Measurements from ENCODE around the gene RPS3.

RPS3 gene

DNA sequence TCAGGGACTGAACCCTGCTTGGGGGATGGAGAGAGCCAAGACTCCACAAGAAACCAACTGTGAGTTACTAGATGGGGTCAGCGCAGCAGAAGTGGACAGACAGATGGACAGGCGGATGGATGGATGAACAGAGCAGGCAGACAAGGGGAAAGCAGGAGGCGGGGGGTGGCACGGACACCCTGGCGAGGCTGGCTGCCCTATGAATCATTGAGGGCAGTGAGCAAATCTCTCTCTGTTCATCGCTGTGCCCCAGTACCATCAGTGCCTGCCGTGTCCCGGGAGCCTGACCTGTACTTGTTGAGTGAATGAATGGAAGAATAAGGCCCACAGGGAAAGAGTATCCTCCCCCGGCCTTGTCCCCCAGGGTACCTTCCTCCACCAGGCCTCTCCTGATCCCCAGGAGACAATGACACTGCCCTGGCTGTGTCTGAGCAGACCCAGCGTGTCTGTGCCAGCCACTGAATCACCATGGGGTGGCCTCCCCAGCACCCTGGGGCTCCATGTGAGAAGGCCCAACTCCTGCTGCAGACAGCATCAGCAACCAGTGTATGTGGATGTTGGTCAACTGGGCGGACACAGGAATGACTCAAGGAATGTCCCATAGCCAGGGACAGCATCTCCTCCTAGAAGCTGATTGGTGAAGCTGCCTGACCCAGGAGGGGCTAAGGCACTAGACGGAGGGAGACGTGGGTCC, 38.8 kb downstream of the RPS3 start:
- H3K27me3 Mint-ChIP-seq: peaks cover 0 to 7% of the 10 kb centered on the region in 2 donors
- ATAC-seq (replicated peaks): no peak
- H3K27ac Mint-ChIP-seq: peak overlapping the region in 1 of 2 donors; percentile 79
- H3K36me3 Mint-ChIP-seq (ENCODE audit: insufficient read depth): peaks cover 15% of the 10 kb centered on the region
- no peak for DNase-seq
- H3K4me3 Mint-ChIP-seq: no peak overlapping the region
- no peaks in the 10 kb centered on the region for H3K4me1 Mint-ChIP-seq (ENCODE audit: low read depth in 2 of 2)
- no peaks in the 10 kb centered on the region for H3K9me3 Mint-ChIP-seq

DNA sequence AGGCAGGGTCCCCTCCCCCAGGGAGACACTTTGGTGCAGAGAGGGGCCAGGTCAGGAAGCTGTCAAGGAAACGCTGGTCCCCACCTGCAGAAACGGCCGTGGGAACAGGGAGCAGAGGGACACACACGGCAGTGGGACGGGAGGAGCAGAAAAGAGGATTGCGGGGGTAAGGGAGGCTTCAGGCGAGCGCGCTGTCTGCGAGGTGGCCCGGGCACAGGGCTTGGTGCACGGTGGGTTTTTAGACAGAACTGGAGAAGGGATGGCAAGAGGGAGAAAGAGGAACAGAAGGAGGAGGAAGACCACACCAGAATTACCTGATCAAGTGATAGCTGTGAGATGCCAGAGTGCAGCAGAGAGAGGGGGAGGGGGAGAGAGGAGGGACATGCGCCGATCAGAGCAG, 39.7 kb downstream of the RPS3 start:
- Mint-ChIP-seq H3K36me3 (ENCODE audit: insufficient read depth) (peaks cover 9% of the 10 kb centered on the region), H3K4me1 (ENCODE audit: low read depth in 2 of 2) (no peaks in the 10 kb centered on the region), H3K4me3 (no peak overlapping the region), H3K9me3 (no peaks in the 10 kb centered on the region), H3K27me3 (no peaks in the 10 kb centered on the region), H3K27ac (no peak overlapping the region)
- ATAC-seq (replicated peaks) (no peak), DNase-seq (no peak)

- Mint-ChIP-seq H3K27ac (no peak overlapping the region), H3K4me1 (ENCODE audit: low read depth in 2 of 2) (no peaks in the 10 kb centered on the region)
- no peak for ATAC-seq (replicated peaks)
Observed at GRCh38 chr11:75439495-75440120, 40.3 kb downstream of the RPS3 start.

DNA sequence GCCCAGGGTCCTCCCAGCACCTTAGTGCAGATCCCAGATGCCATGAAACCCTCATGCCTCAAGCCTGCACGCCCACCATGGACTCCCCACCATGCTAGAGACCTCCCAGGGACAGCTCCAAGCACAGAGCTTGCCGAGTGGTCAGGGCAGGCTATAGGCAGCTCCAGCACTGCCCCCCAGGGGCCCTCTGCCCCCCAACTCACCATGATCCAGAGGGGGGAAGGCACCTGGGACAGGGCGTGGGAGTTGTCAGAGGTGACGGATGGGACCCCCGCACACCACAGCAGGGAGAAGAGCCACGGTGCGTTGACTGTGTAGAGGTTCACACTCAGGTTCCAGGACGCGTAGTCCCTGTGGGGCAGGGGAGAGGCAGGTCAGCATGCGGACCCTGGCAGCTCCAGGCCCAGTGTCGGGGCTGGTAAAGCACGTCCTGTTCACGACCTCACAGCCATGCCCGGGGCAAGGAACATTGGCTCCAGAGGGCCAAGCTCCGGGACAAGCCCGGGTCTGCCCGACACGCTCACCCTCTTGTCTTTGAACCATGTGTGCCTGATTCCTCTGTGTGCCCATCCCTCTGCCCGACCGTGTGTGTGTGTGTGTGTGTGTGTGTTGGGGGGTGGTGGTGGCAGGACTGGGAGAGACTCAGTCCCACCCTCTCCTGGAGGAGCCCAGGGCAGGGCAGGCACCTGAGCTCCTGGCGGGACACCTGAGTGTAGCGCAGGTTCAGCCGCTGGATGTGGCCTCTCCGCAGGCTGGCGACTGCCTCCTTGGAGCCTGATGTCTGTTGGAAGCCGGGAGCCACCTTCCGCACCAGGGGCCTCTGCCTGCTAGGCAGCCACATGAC, 41.9 kb downstream of the RPS3 start:
- H3K4me1 Mint-ChIP-seq (ENCODE audit: low read depth in 2 of 2): peaks cover 0 to 4% of the 10 kb centered on the region in 2 donors
- no peak for ATAC-seq (replicated peaks)
- H3K4me3 Mint-ChIP-seq: no peak overlapping the region
- no peaks in the 10 kb centered on the region for H3K9me3 Mint-ChIP-seq
- no peak for DNase-seq
- no peak overlapping the region for H3K27ac Mint-ChIP-seq
- H3K36me3 Mint-ChIP-seq (ENCODE audit: insufficient read depth): peaks cover 7% of the 10 kb centered on the region
- H3K27me3 Mint-ChIP-seq: no peaks in the 10 kb centered on the region

More at GRCh38 chr11:75439495-75440120, 40.3 kb downstream of the RPS3 start:
- no peaks in the 10 kb centered on the region for H3K9me3 Mint-ChIP-seq
- no peak overlapping the region for H3K4me3 Mint-ChIP-seq
- peaks cover 9% of the 10 kb centered on the region for H3K36me3 Mint-ChIP-seq (ENCODE audit: insufficient read depth)
- DNase-seq: no peak
- H3K27me3 Mint-ChIP-seq: no peaks in the 10 kb centered on the region

- ATAC-seq (replicated peaks): no peak
- peaks cover 10% of the 10 kb centered on the region for H3K36me3 Mint-ChIP-seq (ENCODE audit: insufficient read depth)
- H3K9me3 Mint-ChIP-seq: no peaks in the 10 kb centered on the region
- no peak overlapping the region for H3K4me3 Mint-ChIP-seq
- H3K27ac Mint-ChIP-seq: no peak overlapping the region
- no peaks in the 10 kb centered on the region for H3K27me3 Mint-ChIP-seq
- H3K4me1 Mint-ChIP-seq (ENCODE audit: low read depth in 2 of 2): peaks cover 0 to 4% of the 10 kb centered on the region in 2 donors
- DNase-seq: no peak
Observed at GRCh38 chr11:75441804-75442132, 42.5 kb downstream of the RPS3 start.

GRCh38 chr11:75442161-75442885, 43.0 kb downstream of the RPS3 start:
- Mint-ChIP-seq H3K27ac (no peak overlapping the region), H3K9me3 (no peaks in the 10 kb centered on the region), H3K36me3 (ENCODE audit: insufficient read depth) (peaks cover 10% of the 10 kb centered on the region), H3K4me1 (ENCODE audit: low read depth in 2 of 2) (peaks cover 0 to 4% of the 10 kb centered on the region in 2 donors), H3K4me3 (no peak overlapping the region), H3K27me3 (no peaks in the 10 kb centered on the region)
- no peak for DNase-seq
- no peak for ATAC-seq (replicated peaks)

DNA sequence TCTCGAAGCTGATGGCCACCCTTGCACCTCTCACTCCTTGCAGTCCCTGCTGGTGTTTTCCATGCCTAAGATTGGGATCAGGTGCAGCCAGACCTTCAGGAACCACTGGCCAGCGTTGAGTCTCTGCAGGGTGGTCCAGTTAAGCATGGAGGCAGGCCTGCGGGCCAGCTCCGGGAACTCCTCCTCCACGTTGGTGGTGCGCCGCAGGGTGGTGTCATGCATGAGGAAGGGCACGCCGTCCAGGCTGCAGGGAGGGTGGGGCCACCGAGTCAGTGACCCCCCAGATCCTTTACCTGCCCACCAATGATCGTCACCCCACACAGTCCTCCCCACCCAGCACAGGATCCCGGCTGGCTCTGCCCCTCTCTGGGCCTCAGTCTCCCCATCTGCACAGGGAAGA, 43.7 kb downstream of the RPS3 start:
- no peaks in the 10 kb centered on the region for H3K9me3 Mint-ChIP-seq
- ATAC-seq (replicated peaks): no peak

DNA sequence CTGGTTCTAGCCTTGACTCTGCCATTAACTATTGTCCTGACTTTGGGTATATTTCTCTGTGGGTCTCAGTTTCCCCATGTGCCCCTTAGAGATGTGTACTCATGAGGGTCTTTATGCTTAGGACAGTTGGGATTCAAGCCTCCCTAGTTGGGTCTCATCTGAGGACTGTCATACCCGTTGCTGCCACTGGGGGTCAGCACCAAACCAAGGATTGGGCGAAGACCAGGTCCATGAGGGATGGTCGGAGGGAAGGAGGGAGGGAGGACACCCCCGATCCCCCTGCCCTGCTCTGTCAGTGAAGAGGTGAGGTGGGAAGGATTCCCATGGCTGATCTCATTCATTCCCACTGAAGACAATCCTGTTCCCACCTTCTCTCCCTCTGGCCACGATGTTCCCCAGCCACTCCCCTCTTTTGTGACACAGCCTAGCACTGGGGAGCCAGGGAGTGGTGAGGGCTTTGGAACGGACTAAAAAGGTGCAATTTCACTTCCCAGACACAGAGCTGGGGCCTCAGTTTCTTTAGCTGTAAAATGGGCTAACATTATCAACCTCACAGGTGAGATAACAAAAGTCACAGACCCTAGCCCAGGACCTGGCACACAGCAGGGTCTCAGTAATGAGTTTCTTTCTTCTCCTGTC, 46.1 kb downstream of the RPS3 start:
- H3K27me3 Mint-ChIP-seq: no peaks in the 10 kb centered on the region
- H3K4me1 Mint-ChIP-seq (ENCODE audit: low read depth in 2 of 2): peaks cover 0 to 4% of the 10 kb centered on the region in 2 donors
- ATAC-seq (replicated peaks): peak; percentile 80
- no peak overlapping the region for H3K4me3 Mint-ChIP-seq
- H3K27ac Mint-ChIP-seq: no peak overlapping the region
- DNase-seq: peak; percentile 71 to 78 (median 72)
- peaks cover 3% of the 10 kb centered on the region for H3K36me3 Mint-ChIP-seq (ENCODE audit: insufficient read depth)
- H3K9me3 Mint-ChIP-seq: no peaks in the 10 kb centered on the region

More for the DNA sequence above, 43.7 kb downstream of the RPS3 start:
- Mint-ChIP-seq H3K27ac (no peak overlapping the region), H3K4me1 (ENCODE audit: low read depth in 2 of 2) (peaks cover 0 to 4% of the 10 kb centered on the region in 2 donors), H3K27me3 (no peaks in the 10 kb centered on the region), H3K36me3 (ENCODE audit: insufficient read depth) (peaks cover 10% of the 10 kb centered on the region), H3K4me3 (no peak overlapping the region)
- DNase-seq: no peak

DNA sequence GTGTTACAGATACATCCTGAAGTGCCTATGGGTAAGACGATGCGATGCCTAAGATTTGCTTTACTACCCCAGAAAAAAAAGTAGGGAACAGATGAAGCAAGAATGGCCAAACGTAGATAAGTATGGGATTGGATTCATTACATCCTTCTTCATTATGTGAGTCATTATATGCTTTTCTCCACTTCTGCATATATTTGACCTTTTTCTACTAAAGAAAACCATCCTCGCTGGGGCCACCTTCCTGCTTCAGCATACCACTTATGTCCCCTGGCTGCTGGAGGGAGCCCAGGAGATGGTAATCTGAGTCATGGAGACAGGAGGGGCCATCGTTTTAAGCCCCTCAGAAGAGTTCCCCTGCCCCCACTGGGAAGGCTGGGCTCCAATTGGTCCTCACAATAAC, 48.1 kb downstream of the RPS3 start:
- Mint-ChIP-seq H3K36me3 (ENCODE audit: insufficient read depth) (peaks cover 6% of the 10 kb centered on the region), H3K4me3 (no peak overlapping the region), H3K9me3 (no peaks in the 10 kb centered on the region), H3K4me1 (ENCODE audit: low read depth in 2 of 2) (peaks cover 0 to 4% of the 10 kb centered on the region in 2 donors), H3K27me3 (no peaks in the 10 kb centered on the region), H3K27ac (peak overlapping the region in 1 of 2 donors; percentile 29)
- no peak for DNase-seq
- no peak for ATAC-seq (replicated peaks)

- no peak for DNase-seq
- ATAC-seq (replicated peaks): no peak
- no peak overlapping the region for H3K27ac Mint-ChIP-seq
- no peak overlapping the region for H3K4me3 Mint-ChIP-seq
- peaks cover 0 to 4% of the 10 kb centered on the region in 2 donors for H3K4me1 Mint-ChIP-seq (ENCODE audit: low read depth in 2 of 2)
- H3K9me3 Mint-ChIP-seq: no peaks in the 10 kb centered on the region
- H3K36me3 Mint-ChIP-seq (ENCODE audit: insufficient read depth): peaks cover 11% of the 10 kb centered on the region
- H3K27me3 Mint-ChIP-seq: no peaks in the 10 kb centered on the region
Observed at GRCh38 chr11:75449271-75449670, 50.0 kb downstream of the RPS3 start.

DNA sequence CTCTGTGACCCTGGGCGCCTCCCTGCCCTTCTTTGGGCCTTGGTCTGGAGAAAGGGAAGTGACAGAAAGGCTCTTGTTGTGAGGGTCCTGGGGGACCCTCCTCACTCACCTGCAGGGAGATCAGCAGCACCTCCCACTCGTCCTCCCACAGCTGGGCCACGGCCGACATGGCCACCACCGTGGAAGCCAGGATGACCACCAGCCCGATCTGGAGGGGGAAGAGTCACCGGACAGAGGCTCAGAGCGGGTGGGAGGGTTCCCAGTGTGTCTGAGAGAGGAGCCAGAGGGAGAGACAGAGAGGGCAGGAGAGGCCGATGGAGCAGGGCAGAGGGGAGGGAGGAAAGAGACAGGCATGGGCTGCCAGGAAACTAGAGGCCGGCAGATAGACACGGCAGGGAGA, 50.5 kb downstream of the RPS3 start:
- Mint-ChIP-seq H3K4me3 (no peak overlapping the region), H3K27me3 (no peaks in the 10 kb centered on the region)

GRCh38 chr11:75450236-75450635, 50.9 kb downstream of the RPS3 start:
- H3K4me3 Mint-ChIP-seq: no peak overlapping the region
- H3K36me3 Mint-ChIP-seq (ENCODE audit: insufficient read depth): peaks cover 11% of the 10 kb centered on the region
- H3K4me1 Mint-ChIP-seq (ENCODE audit: low read depth in 2 of 2): peaks cover 0 to 3% of the 10 kb centered on the region in 2 donors
- no peaks in the 10 kb centered on the region for H3K9me3 Mint-ChIP-seq
- ATAC-seq (replicated peaks) (no peak), DNase-seq (no peak)
- H3K27me3 Mint-ChIP-seq: no peaks in the 10 kb centered on the region
- no peak overlapping the region for H3K27ac Mint-ChIP-seq

More for the DNA sequence above, 50.5 kb downstream of the RPS3 start:
- peaks cover 0 to 4% of the 10 kb centered on the region in 2 donors for H3K4me1 Mint-ChIP-seq (ENCODE audit: low read depth in 2 of 2)
- no peak for DNase-seq
- peaks cover 11% of the 10 kb centered on the region for H3K36me3 Mint-ChIP-seq (ENCODE audit: insufficient read depth)
- no peak overlapping the region for H3K27ac Mint-ChIP-seq
- ATAC-seq (replicated peaks): no peak
- H3K9me3 Mint-ChIP-seq: no peaks in the 10 kb centered on the region

Data from effector memory CD8-positive, alpha-beta T cell (primary cell).